Neural crest cell (in vitro differentiated cells): Measurements from ENCODE around the gene DYSF. TPM values are rescaled to one million over a fixed set of nuclear protein-coding genes. Genes with fewer than 3 reads are reported as not detected.

ENCODE experiments used
- DNase-seq: peaks from one replicate; pipeline ENCODE4 v3.0.0; 2021; ENCODE audit warnings: low read depth, mixed read lengths, low spot score
- H3K27ac Mint-ChIP-seq: one replicate; pipeline ENCODE4 v1.8.0; 2021; ENCODE audit warnings: mild to moderate bottlenecking, mixed read lengths; ENCODE audit not compliant: unreplicated experiment
- H3K27me3 Mint-ChIP-seq: 2 replicates; pipeline ENCODE4 v1.8.0; 2021; ENCODE audit warnings: low read depth, mild to moderate bottlenecking, mixed read lengths
- H3K36me3 Mint-ChIP-seq: 2 replicates; pipeline ENCODE4 v1.8.0; 2021; ENCODE audit warnings: low read depth, mild to moderate bottlenecking, mixed read lengths
- H3K4me1 Mint-ChIP-seq: 2 replicates; pipeline ENCODE4 v1.8.0; 2021; ENCODE audit warnings: mixed read lengths
- H3K4me3 Mint-ChIP-seq: one replicate; pipeline ENCODE4 v1.8.0; 2021; ENCODE audit warnings: mild to moderate bottlenecking, mixed read lengths
- H3K9me3 Mint-ChIP-seq: 2 replicates; pipeline ENCODE4 v1.8.0; 2021; ENCODE audit warnings: mixed read lengths
- CTCF ChIP-seq: fragments of 200-600 bp; sonication (generic); conservative IDR thresholded peaks from 2 replicates; pipeline ENCODE4 v1.5.0; 2021; ENCODE audit warnings: antibody characterized with exemption, mild to moderate bottlenecking
- total RNA-seq: library from RNA; stranded (reverse); gene quantifications from 2 replicates; pipeline ENCODE4 v1.2.1, GENCODE V29; 2021

DYSF gene
- total RNA-seq, 1 donor from 2014 or later = 2.2 TPM

- H3K9me3 Mint-ChIP-seq = no peaks in the 10 kb centered on the region
- H3K4me3 Mint-ChIP-seq = no peak overlapping the region
- no peak overlapping the region for H3K27ac Mint-ChIP-seq
- no peaks in the 10 kb centered on the region for H3K36me3 Mint-ChIP-seq
- no peak for TF ChIP-seq CTCF
- H3K4me1 Mint-ChIP-seq = no peaks in the 10 kb centered on the region
- no peak for DNase-seq
- no peaks in the 10 kb centered on the region for H3K27me3 Mint-ChIP-seq
Measured at GRCh38 chr2:71538241-71538640, 84.9 kb downstream of the DYSF start.

GRCh38 chr2:71538656-71539265 is 85.4 kb downstream of the DYSF start:
- Mint-ChIP-seq H3K4me1 (no peaks in the 10 kb centered on the region), H3K27me3 (no peaks in the 10 kb centered on the region), H3K4me3 (no peak overlapping the region), H3K36me3 (no peaks in the 10 kb centered on the region), H3K27ac (no peak overlapping the region), H3K9me3 (no peaks in the 10 kb centered on the region)
- TF ChIP-seq CTCF = no peak
- DNase-seq = no peak

- no peaks in the 10 kb centered on the region for H3K9me3 Mint-ChIP-seq
- no peak for TF ChIP-seq CTCF
- H3K27ac Mint-ChIP-seq = no peak overlapping the region
- DNase-seq = no peak
- H3K4me3 Mint-ChIP-seq = no peak overlapping the region
- peaks cover 4% of the 10 kb centered on the region for H3K36me3 Mint-ChIP-seq
- H3K27me3 Mint-ChIP-seq = peaks cover 17% of the 10 kb centered on the region
- H3K4me1 Mint-ChIP-seq = peaks cover 2% of the 10 kb centered on the region
Measured at GRCh38 chr2:71540818-71541217, 87.5 kb downstream of the DYSF start.

- Mint-ChIP-seq H3K9me3 (no peaks in the 10 kb centered on the region), H3K36me3 (peaks cover 4% of the 10 kb centered on the region), H3K27ac (no peak overlapping the region), H3K27me3 (peaks cover 23% of the 10 kb centered on the region), H3K4me1 (peaks cover 18% of the 10 kb centered on the region), H3K4me3 (no peak overlapping the region)
- DNase-seq = no peak
- no peak for TF ChIP-seq CTCF
Measured at GRCh38 chr2:71544919-71545571, 91.7 kb downstream of the DYSF start.

- H3K9me3 Mint-ChIP-seq = no peaks in the 10 kb centered on the region
Measured at GRCh38 chr2:71545572-71546274, 92.4 kb downstream of the DYSF start.

More at GRCh38 chr2:71545572-71546274, 92.4 kb downstream of the DYSF start:
- Mint-ChIP-seq H3K4me3 (no peak overlapping the region), H3K36me3 (peaks cover 4% of the 10 kb centered on the region), H3K27ac (no peak overlapping the region), H3K27me3 (peaks cover 23% of the 10 kb centered on the region), H3K4me1 (peaks cover 22% of the 10 kb centered on the region)
- peak; percentile 89 for TF ChIP-seq CTCF
- peak; percentile 66 for DNase-seq
